Common myeloid progenitor, CD34-positive (primary cell): ENCODE results near the gene SERINC5.

Experiments
- CTCF ChIA-PET: fragments of 350-600 bp; sonication (Branson Sonifier 250); formaldehyde crosslinking; loops from one replicate; lab custom pipeline; 2021; ENCODE audit warnings: antibody characterized with exemption; lab: Charles Lee
- POLR2A ChIA-PET: fragments of 350-600 bp; sonication (Branson Sonifier 250); formaldehyde crosslinking; loops from one replicate; lab custom pipeline; 2021; ENCODE audit warnings: antibody characterized with exemption; lab: Charles Lee
- DNase-seq, 3 donors: peaks; one replicate each; pipeline versions ENCODE4 v3.0.0 to v3.0.0-alpha.2; 2013
- H3K27ac ChIP-seq, 2 experiments: 1 replicate in 1 of 2; 2 replicates in 1 of 2; pipeline ENCODE4 v1.7.0; 2013; ENCODE audit warnings: inconsistent platforms in 2 of 2, low read length in 2 of 2, mild to moderate bottlenecking in 2 of 2, low read depth in 1 of 2, moderate library complexity in 1 of 2; ENCODE audit not compliant: severe bottlenecking in 2 of 2, insufficient read depth in 1 of 2, poor library complexity in 1 of 2
- H3K27me3 ChIP-seq, 5 experiments: replicated peaks in 2 of 5; 1 replicate in 3 of 5; 2 replicates in 2 of 5; pipeline versions ENCODE4 v1.6.1 to v1.7.0; 2013; ENCODE audit warnings: low read length in 4 of 5, mild to moderate bottlenecking in 2 of 5, moderate library complexity in 2 of 5, inconsistent platforms in 1 of 5; ENCODE audit not compliant: insufficient read depth in 5 of 5, control insufficient read depth in 4 of 5
- H3K36me3 ChIP-seq, 4 experiments: 1 replicate in 2 of 4; 2 replicates in 2 of 4; pipeline versions ENCODE4 v1.6.1 to v1.7.0; 2013; ENCODE audit warnings: low read length in 3 of 4, control low read depth in 1 of 4, mild to moderate bottlenecking in 1 of 4; ENCODE audit not compliant: control insufficient read depth in 4 of 4, insufficient read depth in 4 of 4
- H3K4me1 ChIP-seq, 4 experiments: 1 replicate in 3 of 4; 2 replicates in 1 of 4; pipeline versions ENCODE4 v1.6.1 to v1.7.1; 2013; ENCODE audit warnings: low read length in 3 of 4, mild to moderate bottlenecking in 3 of 4, control low read depth in 1 of 4, inconsistent platforms in 1 of 4, moderate library complexity in 1 of 4; ENCODE audit not compliant: control insufficient read depth in 4 of 4, insufficient read depth in 4 of 4; ENCODE audit errors: control extremely low read depth in 1 of 4
- H3K4me3 ChIP-seq, 7 experiments: 1 replicate in 4 of 7; 2 replicates in 3 of 7; pipeline versions ENCODE4 v1.5.1 to v1.7.0; 2013; ENCODE audit warnings: mild to moderate bottlenecking in 7 of 7, low read length in 6 of 7, moderate library complexity in 6 of 7, inconsistent platforms in 2 of 7, low read depth in 2 of 7, control low read depth in 1 of 7; ENCODE audit not compliant: insufficient read depth in 4 of 7, control insufficient read depth in 1 of 7; ENCODE audit errors: extremely low read depth in 1 of 7
- H3K9me3 ChIP-seq, 5 experiments: 1 replicate in 4 of 5; 2 replicates in 1 of 5; pipeline versions ENCODE4 v1.6.1 to v1.7.1; 2013; ENCODE audit warnings: low read length in 4 of 5, mild to moderate bottlenecking in 2 of 5, inconsistent platforms in 1 of 5, low read depth in 1 of 5, moderate library complexity in 1 of 5; ENCODE audit not compliant: control insufficient read depth in 4 of 5, insufficient read depth in 2 of 5; ENCODE audit errors: control extremely low read depth in 1 of 5
- WGBS: methylation state at CpG from one replicate; pipeline ENCODE4 v1.1.5; 2013; ENCODE audit not compliant: insufficient coverage; 5-methylcytosine and 5-hydroxymethylcytosine counted together

SERINC5 gene

DNA sequence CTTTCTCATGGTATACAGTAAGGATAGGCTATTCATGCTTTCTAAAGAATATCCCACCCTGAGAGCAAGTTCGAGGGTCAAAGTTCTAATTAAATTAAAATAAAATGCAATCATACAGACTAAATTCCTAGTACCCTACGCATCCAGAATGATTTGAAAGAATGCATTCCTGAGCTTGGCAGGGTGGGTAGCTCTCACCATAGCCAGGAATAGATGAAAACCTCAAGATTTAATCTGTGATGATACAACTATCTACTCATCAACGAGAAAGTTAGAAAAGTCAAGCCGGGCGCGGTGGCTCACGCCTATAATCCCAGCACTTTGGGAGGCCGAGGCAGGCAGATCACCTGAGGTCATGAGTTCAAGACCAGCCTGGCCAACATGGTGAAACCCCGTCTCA lies 32.3 kb downstream of the SERINC5 start:
- Histone ChIP-seq H3K27me3 (no peaks in the 10 kb centered on the region), H3K9me3 (no peaks in the 10 kb centered on the region), H3K36me3 (peaks cover 0 to 4% (median 3%) of the 10 kb centered on the region in 4 experiments), H3K4me3 (no peak overlapping the region), H3K4me1 (peaks cover 0 to 20% (median 4%) of the 10 kb centered on the region in 4 experiments), H3K27ac (no peak overlapping the region)
- ChIA-PET POLR2A (no interaction called here), CTCF (interaction anchor here (1.7 kb wide), 1 partner anchor 19 kb away, joined by 4 read pairs; no protein-coding TSS in a partner anchor)
- 100% methylated on average over 2 of the region's 9 CpGs for WGBS
- DNase-seq = no peak

DNA sequence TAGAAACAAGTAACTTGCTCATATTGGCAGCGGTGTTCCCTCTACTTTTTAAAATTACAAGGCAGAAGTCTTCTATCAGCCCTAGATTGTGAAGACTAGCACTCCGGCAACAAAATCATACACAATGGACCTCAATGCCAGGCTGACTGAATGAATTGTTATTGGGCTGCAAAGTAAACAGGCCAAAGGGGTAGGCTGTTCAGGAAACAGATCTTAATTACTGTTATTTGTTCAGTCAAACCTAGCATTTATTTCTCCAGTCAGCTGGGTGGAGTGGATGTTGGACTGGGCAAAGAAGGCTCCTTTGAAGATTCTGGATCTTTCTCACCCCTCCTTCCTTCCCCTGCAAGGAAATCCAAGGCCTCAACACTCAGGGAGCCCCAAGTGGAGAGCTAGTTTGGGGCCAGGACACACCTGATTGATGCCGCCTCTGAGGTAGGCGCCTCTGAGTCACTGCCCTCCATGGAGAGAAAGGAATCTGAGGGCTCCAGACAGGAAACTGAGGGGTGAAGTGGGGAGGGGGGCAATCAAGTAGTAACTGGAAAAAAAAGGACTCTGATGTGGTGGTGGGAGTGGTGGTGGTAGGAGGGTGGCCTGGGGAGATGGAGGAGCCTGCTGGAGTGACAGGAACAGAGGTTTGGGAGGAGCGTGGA lies 35.5 kb downstream of the SERINC5 start:
- ChIA-PET POLR2A (interaction anchor here (1.0 kb wide), 1 partner anchor 18 kb away, joined by 9 read pairs; no protein-coding TSS in a partner anchor), CTCF (no interaction called here)
- WGBS = 100% methylated on average over 3 of the region's 5 CpGs
- Histone ChIP-seq H3K4me1 (peaks cover 0 to 34% (median 8%) of the 10 kb centered on the region in 4 experiments), H3K36me3 (peaks cover 0 to 4% (median 3%) of the 10 kb centered on the region in 4 experiments), H3K4me3 (no peak overlapping the region), H3K27me3 (no peaks in the 10 kb centered on the region), H3K27ac (no peak overlapping the region), H3K9me3 (no peaks in the 10 kb centered on the region)
- no peak for DNase-seq

DNA sequence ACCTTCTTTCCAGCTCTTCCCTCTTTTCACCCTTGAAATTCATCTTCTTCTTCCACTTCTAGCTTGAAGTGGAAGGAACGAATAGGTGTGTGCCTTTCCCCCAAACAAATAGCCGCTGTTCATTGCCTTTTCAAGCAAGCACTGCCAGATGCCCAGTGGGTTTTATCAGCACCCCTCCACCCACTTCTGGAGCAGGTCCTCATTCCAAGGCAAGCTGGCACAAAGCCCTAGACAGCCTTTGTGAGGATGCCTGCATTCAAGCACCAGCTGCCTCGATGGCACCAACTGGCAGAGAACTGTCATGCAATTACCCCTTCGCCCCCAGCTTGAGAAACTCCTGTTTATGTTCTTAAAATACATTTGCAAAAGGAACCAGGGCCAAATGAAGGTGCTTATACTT lies 36.5 kb downstream of the SERINC5 start:
- Histone ChIP-seq H3K27me3 (no peaks in the 10 kb centered on the region), H3K4me1 (peaks cover 0 to 34% (median 8%) of the 10 kb centered on the region in 4 experiments), H3K27ac (no peak overlapping the region), H3K4me3 (no peak overlapping the region), H3K9me3 (peaks cover 0 to 3% (median 0%) of the 10 kb centered on the region in 5 experiments), H3K36me3 (peaks cover 0 to 4% (median 3%) of the 10 kb centered on the region in 4 experiments)
- WGBS = 94% methylated on average over 3 of the region's 4 CpGs
- no peak for DNase-seq
- ChIA-PET CTCF (interaction anchor here (1.2 to 1.7 kb wide), 2 partner anchors 11 to 19 kb away, joined by 3 read pairs; no protein-coding TSS in a partner anchor), POLR2A (interaction anchor here (1.0 kb wide), 1 partner anchor 19 kb away, joined by 9 read pairs; no protein-coding TSS in a partner anchor)

DNA sequence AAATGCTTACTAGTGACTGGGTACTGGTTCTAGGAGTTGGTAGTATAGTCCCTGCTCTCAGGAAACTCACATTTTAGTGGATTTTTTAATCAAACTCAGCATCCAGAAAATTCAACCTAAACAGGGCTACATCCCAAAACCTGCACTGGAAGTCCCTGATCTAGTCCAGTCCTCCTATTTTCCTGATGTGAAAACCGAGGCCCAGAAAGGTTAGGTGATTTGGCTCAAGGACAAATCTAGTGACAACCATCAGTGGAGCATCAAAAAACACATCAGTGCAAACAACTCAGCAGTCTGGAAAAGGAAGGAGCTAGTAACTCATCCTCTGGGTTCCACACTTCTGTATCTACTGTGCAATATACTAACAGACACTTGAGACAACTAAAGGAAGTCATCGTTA lies 38.2 kb downstream of the SERINC5 start:
- no peak overlapping the region for H3K4me3 ChIP-seq
- H3K4me1 ChIP-seq = peaks cover 5 to 45% (median 11%) of the 10 kb centered on the region in 4 experiments
- H3K27me3 ChIP-seq = no peaks in the 10 kb centered on the region
- POLR2A ChIA-PET = no interaction called here
- no peak overlapping the region for H3K27ac ChIP-seq
- peaks cover 0 to 4% (median 2%) of the 10 kb centered on the region in 4 experiments for H3K36me3 ChIP-seq
- 100% methylated on average over 2 of the region's 2 CpGs for WGBS
- CTCF ChIA-PET = interaction anchor here (1.2 to 1.9 kb wide), 2 partner anchors 13 to 17 kb away, joined by 3 to 6 read pairs; no protein-coding TSS in a partner anchor
- peaks cover 0 to 3% (median 0%) of the 10 kb centered on the region in 5 experiments for H3K9me3 ChIP-seq
- DNase-seq = no peak

DNA sequence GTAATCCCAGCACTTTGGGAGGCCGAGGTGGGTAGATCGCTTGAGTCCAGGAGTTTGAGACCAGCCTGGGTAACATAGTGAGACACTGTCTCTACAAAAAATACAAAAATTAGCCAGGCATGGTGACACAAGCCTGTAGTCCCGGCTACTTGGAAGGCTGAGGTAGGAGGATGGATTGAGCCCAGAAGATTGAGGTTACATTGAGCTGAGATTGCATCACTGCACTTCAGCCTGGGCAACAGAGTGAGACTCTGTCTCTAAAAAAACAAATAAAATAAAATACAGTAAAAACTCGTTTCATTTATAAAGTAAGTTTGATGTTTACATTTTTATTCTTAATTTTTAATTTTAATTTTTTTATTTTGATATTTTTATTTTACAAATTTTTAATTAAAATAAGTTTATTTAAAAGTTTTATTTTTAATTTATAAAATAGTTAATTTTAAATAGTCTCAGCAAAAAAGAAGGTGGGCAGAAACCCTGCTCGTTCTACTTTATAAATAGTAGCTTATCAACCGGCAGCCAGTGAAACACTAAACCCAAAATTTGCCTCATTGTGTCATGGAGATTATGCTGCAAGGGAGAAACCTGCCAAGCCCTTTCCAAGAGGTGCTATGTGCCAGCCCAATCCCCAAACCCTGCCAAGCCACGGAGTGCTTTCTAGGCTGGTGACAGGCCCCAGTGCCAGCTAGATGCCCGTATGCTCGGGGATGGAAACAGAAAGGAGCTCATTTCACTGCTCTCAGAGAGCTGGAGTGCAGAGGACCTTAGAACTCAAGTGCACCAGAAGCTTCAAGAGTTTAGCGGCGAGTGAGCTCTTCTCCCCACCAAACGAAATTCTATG lies 38.9 kb downstream of the SERINC5 start:
- ChIA-PET POLR2A (no interaction called here), CTCF (interaction anchor here (1.2 to 1.9 kb wide), 2 partner anchors 12 to 17 kb away, joined by 3 to 6 read pairs; no protein-coding TSS in a partner anchor)
- Histone ChIP-seq H3K4me1 (peaks cover 6 to 51% (median 13%) of the 10 kb centered on the region in 4 experiments), H3K27me3 (no peaks in the 10 kb centered on the region), H3K4me3 (peak overlapping the region in 1 of 7 experiments; percentile 59), H3K27ac (no peak overlapping the region), H3K36me3 (peaks cover 0 to 4% (median 2%) of the 10 kb centered on the region in 4 experiments), H3K9me3 (peaks cover 0 to 3% (median 0%) of the 10 kb centered on the region in 5 experiments)
- 82% methylated on average over 4 of the region's 12 CpGs for WGBS
- peak; percentile 28 to 49 (median 30) for DNase-seq

DNA sequence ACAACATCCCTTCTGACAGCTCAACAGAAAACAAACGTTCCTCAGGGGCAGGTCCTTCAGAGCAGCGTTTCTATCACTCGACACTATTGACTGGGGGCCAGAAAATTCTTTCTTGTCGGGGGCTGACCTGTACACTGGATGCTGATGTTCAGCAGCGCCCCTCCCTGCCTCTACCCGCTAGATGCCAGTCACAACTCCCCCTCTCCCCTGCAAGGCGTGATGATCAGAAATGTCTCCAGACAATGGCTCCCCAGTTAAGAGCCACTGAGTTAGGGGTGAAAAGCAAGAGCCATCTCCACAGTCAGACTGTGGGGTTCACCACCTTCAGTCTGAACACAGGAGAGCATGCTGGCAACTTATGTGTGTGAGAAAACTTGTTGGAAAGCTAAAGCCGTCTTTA lies 39.8 kb downstream of the SERINC5 start:
- Histone ChIP-seq H3K36me3 (peaks cover 0 to 4% (median 2%) of the 10 kb centered on the region in 4 experiments), H3K9me3 (peaks cover 0 to 3% (median 0%) of the 10 kb centered on the region in 5 experiments), H3K27me3 (no peaks in the 10 kb centered on the region), H3K4me1 (peaks cover 6 to 55% (median 13%) of the 10 kb centered on the region in 4 experiments), H3K27ac (no peak overlapping the region), H3K4me3 (peak overlapping the region in 1 of 7 experiments; percentile 59)
- WGBS = 96% methylated on average over 7 of the region's 8 CpGs
- DNase-seq = no peak
- ChIA-PET CTCF (interaction anchor here (1.4 to 1.7 kb wide), 2 partner anchors 11 to 27 kb away, joined by 3 to 7 read pairs; no protein-coding TSS in a partner anchor), POLR2A (no interaction called here)
